Measurements from ENCODE around the gene LSM10.

- TF ChIP-seq POLR2A (IDR thresholded peaks at IDR 0.05) (no peak), CTCF (IDR thresholded peaks at IDR 0.05) (no peak)
Measured at GRCh38 chr1:36389261-36389660, 8.4 kb downstream of the LSM10 start.
